GM12892 (cell line): Measurements from ENCODE around the gene SMIM15. TPM values are rescaled to one million over a fixed set of nuclear protein-coding genes. Genes with fewer than 3 reads are reported as not detected.
A peak's percentile ranks its signal among the peaks of the same experiment; 100 is the strongest.
"Not testable (repeated sequence)": the region's sequence is repeated elsewhere in the genome, so short reads cannot be mapped to it uniquely, and the experiment has no call there.

Source experiments
- DNase-seq: peaks from one replicate; pipeline ENCODE4 v3.0.0; 2011; ENCODE audit not compliant: insufficient read length
- FAIRE-seq: peaks from 2 replicates; lab custom pipeline; 2011; peaks lifted over from hg19 to GRCh38; lab: Jason Lieb, UNC
- POLR2A ChIP-seq: IDR thresholded peaks from 2 replicates; pipeline ENCODE4 v1.6.1; 2011; ENCODE audit warnings: low read depth, low read length, control low read depth
- POLR2AphosphoS5 ChIP-seq: IDR thresholded peaks from 2 replicates; pipeline ENCODE4 v1.6.1; 2011; ENCODE audit warnings: low read depth, low read length, control low read depth
- TAF1 ChIP-seq: IDR thresholded peaks from 2 replicates; pipeline ENCODE4 v1.6.1; 2011; ENCODE audit warnings: low read depth, mild to moderate bottlenecking, control low read depth, low read length, borderline replicate concordance
- polyA plus RNA-seq: library from polyadenylated mRNA; unstranded; fragments of >200 nt; gene quantifications from one replicate; pipeline ENCODE4 v1.2.1, GENCODE V29; 2012; ENCODE audit warnings: missing spikeins, inconsistent platforms; ENCODE audit not compliant: missing spikeins

The SMIM15 gene
- 38.1 TPM for polyA plus RNA-seq

GRCh38 chr5:61162010-61162831, at the start of gene SMIM15:
Gene SMIM15, minus strand, starts transcription at chr5:61162468. Its CDS starts 2,297 bp downstream, at chr5:61160171.
- peak; percentile 82 for DNase-seq
- TF ChIP-seq TAF1 = peak; percentile 83
- TF ChIP-seq POLR2A = peak; percentile 87
- TF ChIP-seq POLR2AphosphoS5 = peak; percentile 77; the same call in 1 of the 2 replicates
- FAIRE-seq = peak; percentile 94

- FAIRE-seq = no peak
- no peak for TF ChIP-seq POLR2AphosphoS5
- TF ChIP-seq TAF1 = no peak
- TF ChIP-seq POLR2A = no peak
- DNase-seq = no peak
Measured at GRCh38 chr5:61207884-61208283, 45.6 kb upstream of the SMIM15 start.

- DNase-seq = no peak
- FAIRE-seq = no peak
- TF ChIP-seq TAF1 (no peak), POLR2AphosphoS5 (no peak), POLR2A (no peak)
Measured at GRCh38 chr5:61205013-61205412, 42.7 kb upstream of the SMIM15 start.

GRCh38 chr5:61202213-61202612, 39.9 kb upstream of the SMIM15 start:
- FAIRE-seq (no peak), DNase-seq (no peak)
- TF ChIP-seq TAF1 (no peak), POLR2A (no peak), POLR2AphosphoS5 (no peak)

GRCh38 chr5:61200582-61201155, 38.4 kb upstream of the SMIM15 start:
- TF ChIP-seq POLR2AphosphoS5 (no peak), POLR2A (no peak), TAF1 (no peak)
- DNase-seq = no peak
- FAIRE-seq = peak; percentile 61

- no peak for TF ChIP-seq TAF1
- TF ChIP-seq POLR2A = no peak
- no peak for TF ChIP-seq POLR2AphosphoS5
- FAIRE-seq = no peak
Measured at GRCh38 chr5:61198606-61199005, 36.3 kb upstream of the SMIM15 start.

GRCh38 chr5:61187826-61188225, 25.6 kb upstream of the SMIM15 start:
- not testable (repeated sequence) for FAIRE-seq, DNase-seq

More at GRCh38 chr5:61198606-61199005, 36.3 kb upstream of the SMIM15 start:
- no peak for DNase-seq

GRCh38 chr5:61187352-61187751, 25.1 kb upstream of the SMIM15 start:
- not testable (repeated sequence) for FAIRE-seq, DNase-seq

GRCh38 chr5:61186634-61187033, 24.4 kb upstream of the SMIM15 start:
- no peak for DNase-seq
- TF ChIP-seq POLR2AphosphoS5 (no peak), POLR2A (no peak), TAF1 (no peak)
- no peak for FAIRE-seq

GRCh38 chr5:61184708-61185107, 22.4 kb upstream of the SMIM15 start:
- TF ChIP-seq POLR2AphosphoS5 (no peak), POLR2A (no peak), TAF1 (no peak)
- DNase-seq = no peak
- no peak for FAIRE-seq

GRCh38 chr5:61183538-61183937, 21.3 kb upstream of the SMIM15 start:
- TF ChIP-seq POLR2AphosphoS5 (no peak), TAF1 (no peak), POLR2A (no peak)
- FAIRE-seq = no peak
- DNase-seq = no peak

GRCh38 chr5:61182449-61182848, 20.2 kb upstream of the SMIM15 start:
- FAIRE-seq (no peak), DNase-seq (no peak)
- TF ChIP-seq POLR2AphosphoS5 = no peak
- no peak for TF ChIP-seq TAF1
- no peak for TF ChIP-seq POLR2A
